Measurements from ENCODE around the gene MPRIP. TPM values are rescaled to one million over a fixed set of nuclear protein-coding genes. Genes with fewer than 3 reads are reported as not detected.
"Not testable (repeated sequence)": the region's sequence is repeated elsewhere in the genome, so short reads cannot be mapped to it uniquely, and the experiment has no call there.

MPRIP gene
- total RNA-seq, 1 experiment from 2014 or later, result 338 TPM

GRCh38 chr17:17014748-17015124 is 27.5 kb upstream of the MPRIP start:
- H3K27me3 Mint-ChIP-seq (ENCODE audit: unreplicated experiment); CTCF ChIA-PET; BruUV-seq (replicated peaks); H3K9me3 Mint-ChIP-seq (ENCODE audit: low read depth, unreplicated experiment); intact Hi-C loops (cut with micrococcal nuclease; ENCODE audit: unreplicated experiment): not testable (repeated sequence)
- H3K27ac Mint-ChIP-seq (ENCODE audit: unreplicated experiment), result peak overlapping the region; percentile 96
- peak overlapping the region; percentile 40 for H3K4me3 Mint-ChIP-seq (ENCODE audit: low read depth, unreplicated experiment)
- H3K4me1 Mint-ChIP-seq (ENCODE audit: low read depth, unreplicated experiment), result peaks cover 58% of the 10 kb centered on the region
- peaks cover 21% of the 10 kb centered on the region for H3K36me3 Mint-ChIP-seq (ENCODE audit: insufficient read depth, unreplicated experiment)
- DNase-seq, result peak; percentile 80

GRCh38 chr17:17015230-17015629 is 27.0 kb upstream of the MPRIP start:
- CTCF ChIA-PET, result no interaction called here
- H3K9me3 Mint-ChIP-seq (ENCODE audit: low read depth, unreplicated experiment), result no peaks in the 10 kb centered on the region
- no TSS peak for BruUV-seq (replicated peaks)
- TF ChIP-seq CTCF (IDR thresholded peaks at IDR 0.05; ENCODE audit: unreplicated experiment), result no peak
- H3K27ac Mint-ChIP-seq (ENCODE audit: unreplicated experiment), result peak overlapping the region; percentile 96
- DNase-seq, result no peak
- intact Hi-C loops (cut with micrococcal nuclease; ENCODE audit: unreplicated experiment), result no loop called here
- peak overlapping the region; percentile 40 for H3K4me3 Mint-ChIP-seq (ENCODE audit: low read depth, unreplicated experiment)
- peaks cover 55% of the 10 kb centered on the region for H3K4me1 Mint-ChIP-seq (ENCODE audit: low read depth, unreplicated experiment)
- peaks cover 21% of the 10 kb centered on the region for H3K36me3 Mint-ChIP-seq (ENCODE audit: insufficient read depth, unreplicated experiment)
- H3K27me3 Mint-ChIP-seq (ENCODE audit: unreplicated experiment), result no peaks in the 10 kb centered on the region

- H3K4me1 Mint-ChIP-seq (ENCODE audit: low read depth, unreplicated experiment), result peaks cover 55% of the 10 kb centered on the region
- H3K9me3 Mint-ChIP-seq (ENCODE audit: low read depth, unreplicated experiment); BruUV-seq (replicated peaks); DNase-seq; H3K4me3 Mint-ChIP-seq (ENCODE audit: low read depth, unreplicated experiment); intact Hi-C loops (cut with micrococcal nuclease; ENCODE audit: unreplicated experiment); H3K27me3 Mint-ChIP-seq (ENCODE audit: unreplicated experiment): not testable (repeated sequence)
- H3K27ac Mint-ChIP-seq (ENCODE audit: unreplicated experiment), result peak overlapping the region; percentile 96
- H3K36me3 Mint-ChIP-seq (ENCODE audit: insufficient read depth, unreplicated experiment), result peaks cover 21% of the 10 kb centered on the region
- CTCF ChIA-PET, result interaction anchor here (0.9 to 1.2 kb wide), 4 partner anchors 9 to 92 kb away, joined by 3 to 5 read pairs (median 3); no protein-coding TSS in a partner anchor
Observed at GRCh38 chr17:17016199-17017197, 25.8 kb upstream of the MPRIP start.

DNA sequence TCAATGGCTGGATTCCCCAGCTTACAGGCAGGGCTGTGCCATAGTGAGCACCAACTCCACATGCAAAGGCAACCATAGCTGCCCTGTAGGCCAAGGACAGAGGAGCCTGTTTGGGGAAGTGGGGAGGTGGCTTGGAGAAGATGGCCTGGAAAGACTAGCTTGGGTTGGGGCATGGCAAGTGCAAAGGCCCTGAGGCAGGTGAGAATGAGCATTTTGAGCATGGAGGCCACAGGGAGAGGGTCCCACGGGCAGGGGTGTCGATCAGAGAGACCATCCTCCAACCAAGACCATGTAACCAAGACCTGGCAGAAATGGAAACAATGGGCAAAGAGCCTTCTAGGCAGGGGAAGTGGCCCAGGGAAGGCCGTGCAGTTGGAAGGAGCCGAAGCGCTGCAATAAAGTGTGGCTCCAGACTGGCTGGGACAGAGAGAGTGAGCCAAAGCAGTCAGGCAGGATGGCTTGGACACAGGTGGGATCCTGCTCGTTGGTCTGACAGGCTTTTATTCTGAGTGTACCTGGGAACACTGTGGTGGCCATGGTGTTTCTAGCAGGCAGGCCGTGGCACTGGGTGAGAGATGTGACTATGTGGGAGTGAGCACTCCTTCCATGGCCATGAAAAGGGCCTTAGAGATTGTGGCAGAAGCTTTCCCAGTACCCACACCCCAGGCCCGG is 24.8 kb upstream of the MPRIP start:
- peak overlapping the region; percentile 96 for H3K27ac Mint-ChIP-seq (ENCODE audit: unreplicated experiment)
- peaks cover 53% of the 10 kb centered on the region for H3K4me1 Mint-ChIP-seq (ENCODE audit: low read depth, unreplicated experiment)
- TF ChIP-seq CTCF (IDR thresholded peaks at IDR 0.05; ENCODE audit: unreplicated experiment), result no peak
- CTCF ChIA-PET, result interaction anchor here (1.2 kb wide), 1 partner anchor 8 kb away, joined by 5 read pairs; no protein-coding TSS in a partner anchor
- intact Hi-C loops (cut with micrococcal nuclease; ENCODE audit: unreplicated experiment), result no loop called here
- DNase-seq, result no peak
- H3K36me3 Mint-ChIP-seq (ENCODE audit: insufficient read depth, unreplicated experiment), result peaks cover 21% of the 10 kb centered on the region
- H3K27me3 Mint-ChIP-seq (ENCODE audit: unreplicated experiment), result no peaks in the 10 kb centered on the region
- no TSS peak for BruUV-seq (replicated peaks)
- H3K4me3 Mint-ChIP-seq (ENCODE audit: low read depth, unreplicated experiment), result no peak overlapping the region
- H3K9me3 Mint-ChIP-seq (ENCODE audit: low read depth, unreplicated experiment), result no peaks in the 10 kb centered on the region

DNA sequence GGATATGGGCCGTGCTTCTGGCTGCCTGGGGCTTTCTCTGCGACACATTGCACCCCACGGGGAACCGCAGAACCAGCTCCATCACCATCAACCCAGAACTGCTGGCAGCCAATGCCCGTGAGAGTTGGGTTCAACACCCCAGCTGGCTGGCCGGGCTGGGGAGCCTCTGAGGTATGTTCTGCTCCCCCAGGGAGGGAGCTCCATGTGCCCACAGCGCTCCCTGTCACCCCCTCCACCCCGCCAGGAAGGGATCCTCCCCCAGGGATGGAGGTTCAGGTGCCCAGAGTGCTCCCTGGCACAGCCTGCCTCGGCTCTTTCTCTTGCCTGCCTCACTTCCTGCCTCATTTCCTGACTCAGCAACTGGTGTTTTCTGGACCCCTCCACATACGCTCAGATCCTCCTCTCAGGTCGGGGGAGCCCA is 24.2 kb upstream of the MPRIP start:
- intact Hi-C loops (cut with micrococcal nuclease; ENCODE audit: unreplicated experiment), result no loop called here
- no peak for DNase-seq
- Mint-ChIP-seq H3K36me3 (ENCODE audit: insufficient read depth, unreplicated experiment) (peaks cover 21% of the 10 kb centered on the region), H3K4me3 (ENCODE audit: low read depth, unreplicated experiment) (peak overlapping the region; percentile 9), H3K4me1 (ENCODE audit: low read depth, unreplicated experiment) (peaks cover 49% of the 10 kb centered on the region), H3K27me3 (ENCODE audit: unreplicated experiment) (no peaks in the 10 kb centered on the region), H3K9me3 (ENCODE audit: low read depth, unreplicated experiment) (no peaks in the 10 kb centered on the region), H3K27ac (ENCODE audit: unreplicated experiment) (peak overlapping the region; percentile 97)
- TF ChIP-seq CTCF (IDR thresholded peaks at IDR 0.05; ENCODE audit: unreplicated experiment), result no peak
- CTCF ChIA-PET, result interaction anchor here (1.2 kb wide), 1 partner anchor 10 kb away, joined by 7 read pairs; no protein-coding TSS in a partner anchor
- BruUV-seq (replicated peaks), result no TSS peak

All from Calu3 (cell line).